Astrocyte (in vitro differentiated cells and primary cell): ENCODE measurements around the gene SREBF1.

Experiments
- EZH2 ChIP-seq: IDR thresholded peaks from 2 replicates; pipeline ENCODE4 v1.6.1; 2012; ENCODE audit warnings: mild to moderate bottlenecking, low read length, inconsistent platforms; ENCODE audit not compliant: insufficient read depth
- TF ChIP-seq, protein P1 (sequence below): IDR thresholded peaks from 2 replicates; pipeline ENCODE4 v1.5.1; 2011; ENCODE audit warnings: low read depth, mild to moderate bottlenecking, inconsistent platforms, low read length, moderate library complexity; ENCODE audit not compliant: insufficient read depth

DNA sequence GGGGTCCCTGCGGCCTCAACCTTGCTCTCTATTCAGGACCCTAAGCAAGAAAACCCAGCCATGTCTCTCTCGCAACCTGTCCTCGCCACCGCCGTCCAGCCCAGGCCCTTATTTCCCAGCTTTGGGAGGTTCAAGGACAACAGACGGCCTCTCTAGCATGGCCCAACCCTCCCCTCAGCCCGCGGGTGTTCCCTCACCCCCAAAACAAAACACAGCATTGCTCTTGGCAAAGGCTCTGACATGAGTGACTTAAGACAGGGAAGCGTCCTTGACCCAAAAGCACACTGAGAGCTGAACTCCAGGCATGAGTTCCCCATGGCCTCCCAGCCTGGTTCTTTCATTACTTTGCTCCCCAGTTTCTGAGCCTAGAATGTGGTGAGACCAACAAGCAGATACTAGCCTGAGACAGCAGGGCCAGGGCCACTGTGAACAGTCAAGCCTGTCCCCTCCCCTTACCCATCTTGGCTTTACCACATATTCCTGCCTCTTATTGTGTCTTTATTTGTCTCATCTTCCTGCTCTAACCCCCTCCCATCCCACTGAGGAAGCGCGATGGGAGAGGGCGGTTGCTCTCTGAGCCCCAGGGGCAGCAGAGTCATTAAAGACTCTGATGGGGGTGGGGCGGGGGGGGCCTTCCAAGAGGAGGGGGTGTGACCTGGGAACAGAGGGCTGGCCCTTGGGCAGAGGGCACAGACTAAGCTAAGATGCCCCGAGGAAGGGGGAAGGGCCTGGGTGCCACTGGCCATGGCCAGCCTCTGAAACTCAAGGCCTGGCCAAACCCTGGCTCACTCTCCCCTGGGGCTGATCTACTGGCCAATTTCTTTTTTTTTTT lies 11.8 kb downstream of the SREBF1 start:
- TF ChIP-seq, protein P1, sequence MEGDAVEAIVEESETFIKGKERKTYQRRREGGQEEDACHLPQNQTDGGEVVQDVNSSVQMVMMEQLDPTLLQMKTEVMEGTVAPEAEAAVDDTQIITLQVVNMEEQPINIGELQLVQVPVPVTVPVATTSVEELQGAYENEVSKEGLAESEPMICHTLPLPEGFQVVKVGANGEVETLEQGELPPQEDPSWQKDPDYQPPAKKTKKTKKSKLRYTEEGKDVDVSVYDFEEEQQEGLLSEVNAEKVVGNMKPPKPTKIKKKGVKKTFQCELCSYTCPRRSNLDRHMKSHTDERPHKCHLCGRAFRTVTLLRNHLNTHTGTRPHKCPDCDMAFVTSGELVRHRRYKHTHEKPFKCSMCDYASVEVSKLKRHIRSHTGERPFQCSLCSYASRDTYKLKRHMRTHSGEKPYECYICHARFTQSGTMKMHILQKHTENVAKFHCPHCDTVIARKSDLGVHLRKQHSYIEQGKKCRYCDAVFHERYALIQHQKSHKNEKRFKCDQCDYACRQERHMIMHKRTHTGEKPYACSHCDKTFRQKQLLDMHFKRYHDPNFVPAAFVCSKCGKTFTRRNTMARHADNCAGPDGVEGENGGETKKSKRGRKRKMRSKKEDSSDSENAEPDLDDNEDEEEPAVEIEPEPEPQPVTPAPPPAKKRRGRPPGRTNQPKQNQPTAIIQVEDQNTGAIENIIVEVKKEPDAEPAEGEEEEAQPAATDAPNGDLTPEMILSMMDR: no peak
- no peak for TF ChIP-seq EZH2
